Pulmonary artery endothelial cell (primary cell): ENCODE measurements around the gene ARHGAP26. TPM values are rescaled to one million over a fixed set of nuclear protein-coding genes. Genes with fewer than 3 reads are reported as not detected.

ENCODE experiments used
- DNase-seq: peaks from one replicate; pipeline ENCODE4 v3.0.0-alpha.2; 2011; ENCODE audit warnings: low read depth, low spot score
- total RNA-seq: library from RNA; depleted of rRNA; stranded (reverse); fragments of >200 nt; gene quantifications from 2 replicates; pipeline ENCODE4 v1.2.3, GENCODE V29; 2014

ARHGAP26 gene
- total RNA-seq, 1 donor from 2014 or later = 6.8 TPM

GRCh38 chr5:142847898-142848790, 78.0 kb downstream of the ARHGAP26 start:
- DNase-seq = no peak

DNA sequence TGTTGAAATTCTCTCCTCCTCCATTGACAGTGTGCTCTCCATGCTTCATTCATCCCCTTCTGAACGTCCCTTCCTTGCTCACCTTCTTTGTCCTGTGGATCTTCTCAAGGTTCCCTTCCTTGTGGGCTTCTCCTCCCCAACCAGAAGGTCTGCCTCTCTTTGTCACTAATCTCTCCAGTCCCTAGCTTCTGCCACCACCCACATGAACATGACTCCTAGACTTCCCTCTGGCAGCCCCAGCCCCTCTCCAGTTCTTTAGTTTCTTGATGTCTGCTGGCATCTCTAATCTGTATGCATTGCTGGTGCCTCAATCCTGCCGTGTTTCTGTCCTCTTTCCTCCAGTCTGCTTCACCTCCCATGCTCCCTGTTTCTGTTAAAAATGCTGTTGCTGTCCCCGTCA, 79.3 kb downstream of the ARHGAP26 start:
- DNase-seq = no peak

GRCh38 chr5:142849880-142850279, 79.7 kb downstream of the ARHGAP26 start:
- DNase-seq = no peak

GRCh38 chr5:142851731-142852130, 81.6 kb downstream of the ARHGAP26 start:
- DNase-seq = no peak

DNA sequence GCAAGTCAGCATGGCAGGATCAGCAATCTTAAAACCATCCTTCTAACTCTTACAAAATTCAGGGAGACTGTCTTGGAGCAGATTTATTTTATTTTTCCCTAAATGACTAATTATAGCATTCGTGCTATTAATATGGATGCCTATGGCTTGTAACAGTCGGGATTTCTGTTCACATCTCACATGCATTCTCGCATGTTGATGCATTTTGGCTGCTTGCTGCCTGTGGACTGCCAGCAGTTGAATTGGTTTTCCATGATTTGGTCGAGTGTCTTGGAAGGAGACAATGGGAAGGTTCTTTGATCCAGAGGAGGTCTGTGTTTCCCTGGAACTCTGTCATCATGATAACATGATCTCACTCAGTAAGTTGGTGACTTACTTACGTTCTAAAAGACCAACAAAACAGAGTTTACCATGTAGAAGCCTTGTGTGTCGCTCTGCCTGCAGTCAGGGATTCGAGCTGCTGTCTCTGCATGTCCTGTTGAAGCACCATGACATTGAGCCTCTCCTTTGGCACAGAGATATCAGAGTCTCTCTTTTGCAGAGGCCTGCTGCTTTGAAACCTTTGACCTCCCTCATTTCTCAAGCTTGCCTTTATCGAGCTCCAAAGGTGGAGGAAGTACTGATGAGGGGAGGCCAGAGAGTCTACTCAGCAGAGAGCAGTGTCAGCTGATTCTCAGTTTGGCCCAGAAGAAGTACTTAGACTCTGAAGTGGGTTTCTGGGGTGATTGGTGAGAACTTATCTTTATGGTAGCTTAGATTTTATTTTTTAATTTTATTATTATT, 82.4 kb downstream of the ARHGAP26 start:
- DNase-seq = no peak

GRCh38 chr5:142853682-142854081, 83.5 kb downstream of the ARHGAP26 start:
- peak; percentile 51 for DNase-seq

DNA sequence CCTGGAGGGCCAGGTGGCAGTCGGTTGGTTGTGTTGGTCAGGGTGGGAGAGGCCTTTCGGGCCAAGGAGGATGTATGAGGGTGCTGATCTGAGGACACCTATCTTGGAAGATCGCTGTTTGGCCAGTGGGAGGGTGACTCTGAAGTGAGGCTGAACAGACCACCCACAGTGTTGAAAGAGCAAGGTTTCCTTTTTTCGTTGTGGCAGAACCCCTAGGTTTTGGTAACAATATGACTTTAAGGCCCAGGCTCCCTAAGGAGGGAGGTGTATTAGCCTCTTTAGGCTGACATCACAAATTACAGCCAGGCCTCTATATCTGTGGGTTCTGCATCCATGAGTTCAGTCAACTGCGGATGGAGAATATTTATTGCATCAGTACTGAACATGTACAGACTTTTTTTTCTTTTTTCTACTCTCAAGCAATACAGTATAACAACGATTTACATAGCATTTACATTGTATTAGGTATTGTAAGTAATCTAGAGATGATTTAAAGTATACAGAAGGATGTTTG, 86.1 kb downstream of the ARHGAP26 start:
- DNase-seq = no peak

DNA sequence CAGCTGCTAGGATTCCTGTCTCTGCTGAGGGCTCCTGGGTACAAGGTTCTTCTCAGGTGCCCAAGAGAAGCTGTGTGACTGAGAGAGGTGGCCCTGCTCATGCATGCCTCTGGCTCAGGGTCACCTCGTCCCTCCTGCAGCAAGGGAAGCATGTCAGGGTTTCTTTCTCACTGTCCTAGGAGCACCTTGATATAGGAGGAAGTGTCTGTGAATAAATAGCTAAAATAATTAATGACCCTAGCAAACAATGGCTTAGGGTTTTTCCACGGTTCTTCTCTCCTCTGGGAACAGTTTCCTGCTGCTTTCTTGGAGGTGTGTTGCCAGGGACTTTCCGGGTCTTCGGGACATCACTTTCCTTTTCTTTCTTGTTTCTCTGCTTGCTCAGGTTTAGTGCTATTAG, 87.2 kb downstream of the ARHGAP26 start:
- no peak for DNase-seq

- no peak for DNase-seq
Measured at GRCh38 chr5:142859037-142859436, 88.9 kb downstream of the ARHGAP26 start.

GRCh38 chr5:142860270-142860669, 90.1 kb downstream of the ARHGAP26 start:
- no peak for DNase-seq

DNA sequence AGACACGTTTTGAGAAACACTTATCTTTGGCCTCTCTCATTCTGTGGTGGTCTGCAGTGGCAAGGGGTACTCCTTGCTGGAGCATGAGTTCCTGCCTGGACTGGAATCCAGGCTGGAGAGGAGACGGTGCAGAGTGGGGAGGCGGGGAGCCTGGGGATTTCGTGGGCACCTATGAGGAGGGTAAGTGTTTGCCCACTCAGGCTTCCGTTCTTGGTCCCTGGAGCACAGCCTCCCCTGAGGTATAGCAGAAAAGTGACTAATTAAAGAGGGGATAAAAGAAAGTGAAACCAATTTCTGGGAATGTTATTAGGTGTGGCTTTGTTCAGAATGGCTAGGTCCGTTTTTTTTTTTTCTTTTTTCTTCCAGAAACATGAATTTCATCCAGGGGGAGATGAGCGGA, 90.8 kb downstream of the ARHGAP26 start:
- no peak for DNase-seq

- DNase-seq = no peak
Measured at GRCh38 chr5:142862594-142862993, 92.4 kb downstream of the ARHGAP26 start.

DNA sequence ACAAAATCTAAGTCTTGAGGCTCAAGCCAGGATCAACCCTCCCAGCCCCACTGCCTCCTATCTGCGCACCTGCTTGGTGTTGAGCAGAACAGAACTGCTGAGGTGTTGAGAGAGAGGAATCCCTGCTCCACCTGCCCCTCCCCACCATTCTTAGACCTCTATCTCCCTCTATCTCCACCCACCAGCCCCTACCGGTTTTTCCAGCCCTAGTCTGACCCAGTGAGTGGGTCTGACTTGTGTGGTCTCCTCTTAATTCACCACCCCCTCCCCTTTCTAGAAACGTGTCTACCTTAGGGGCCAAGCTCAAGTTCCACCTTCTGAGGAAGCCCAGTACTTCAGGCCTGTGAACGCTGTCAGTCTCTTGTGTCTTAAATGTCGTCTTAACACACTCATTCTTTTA, 93.7 kb downstream of the ARHGAP26 start:
- no peak for DNase-seq

DNA sequence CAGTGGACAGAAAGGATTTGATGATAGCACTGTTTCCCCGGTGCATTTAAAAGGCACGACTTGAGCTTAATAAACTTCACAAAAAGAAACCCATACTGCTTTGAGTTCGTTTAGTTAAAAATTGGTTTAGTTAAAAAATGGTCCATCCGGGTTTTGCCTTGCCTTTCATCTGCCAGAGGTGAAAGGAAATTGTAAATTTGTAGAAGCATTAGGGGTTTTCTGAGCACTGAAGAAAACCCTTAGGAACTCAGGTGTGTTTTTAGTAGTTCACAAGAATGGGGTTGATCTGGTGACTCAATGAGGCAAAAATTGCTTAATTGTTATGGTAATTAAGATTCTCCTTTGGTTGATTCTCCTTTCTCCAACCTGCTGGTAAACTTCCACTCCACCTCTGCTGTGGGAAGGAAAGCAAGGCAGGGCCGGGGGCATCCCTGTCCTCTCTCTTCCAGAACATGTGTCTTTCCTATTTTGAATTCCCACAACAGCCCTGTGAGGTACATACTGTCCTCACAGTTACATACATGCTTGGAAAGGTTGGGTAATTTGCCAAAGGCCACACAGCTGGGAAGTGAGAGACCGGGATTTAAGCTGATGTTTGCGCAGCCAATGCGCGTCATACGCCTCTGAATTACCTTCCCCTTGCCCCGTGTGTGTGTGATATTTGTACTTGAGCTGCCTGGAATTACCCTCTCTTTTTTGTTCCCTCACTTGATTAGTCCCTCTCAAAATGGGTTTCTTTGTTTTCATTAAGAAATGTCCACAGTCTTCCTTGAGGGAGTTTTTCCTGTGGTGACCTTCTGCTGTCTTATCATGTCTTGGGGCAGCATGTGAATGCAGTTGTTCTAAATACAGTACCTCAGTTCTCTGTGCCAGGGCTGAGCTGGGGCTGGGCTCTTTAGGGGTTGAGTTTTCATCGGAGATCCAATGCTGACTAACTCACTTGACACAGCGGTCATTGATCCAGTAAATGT, 94.4 kb downstream of the ARHGAP26 start:
- no peak for DNase-seq

GRCh38 chr5:142865631-142866030, 95.5 kb downstream of the ARHGAP26 start:
- no peak for DNase-seq

GRCh38 chr5:142866563-142867275, 96.5 kb downstream of the ARHGAP26 start:
- peak; percentile 43 for DNase-seq

GRCh38 chr5:142869886-142870285, 99.7 kb downstream of the ARHGAP26 start:
- no peak for DNase-seq

- DNase-seq = no peak
Measured at GRCh38 chr5:142870532-142871362, 100.6 kb downstream of the ARHGAP26 start.

- DNase-seq = no peak
Measured at GRCh38 chr5:142871363-142872193, 101.4 kb downstream of the ARHGAP26 start.
